HG02798 (cell line): Measurements from ENCODE around the gene CCDC102B.
"Not testable (repeated sequence)": the region's sequence is repeated elsewhere in the genome, so short reads cannot be mapped to it uniquely, and the experiment has no call there.

Experiments used
- ATAC-seq: cut with Tn5 transposase; IDR thresholded peaks from one replicate; pipeline ENCODE4 v1.9.1; 2021; ENCODE audit warnings: mild to moderate bottlenecking; ENCODE audit not compliant: unreplicated experiment, poor library complexity

CCDC102B gene

DNA sequence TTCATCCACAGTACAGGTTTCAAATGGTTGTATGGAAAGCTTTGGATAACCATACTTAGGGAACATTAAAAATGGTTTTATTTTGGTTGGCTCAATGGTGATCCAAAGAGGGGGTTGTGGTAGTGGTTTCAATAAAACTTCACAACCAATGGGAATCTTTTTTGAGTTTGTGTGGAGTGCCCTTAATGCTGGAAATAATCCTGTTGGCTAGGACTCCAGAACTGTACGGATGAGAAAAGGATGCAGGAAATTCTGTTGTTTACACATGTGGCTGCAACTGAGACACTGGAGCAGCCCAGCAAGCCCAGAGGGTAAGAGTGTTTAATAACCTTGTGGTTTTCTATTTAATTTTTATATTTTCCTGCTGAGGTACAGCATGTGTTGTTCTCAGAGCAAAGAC lies at the start of gene CCDC102B:
Gene CCDC102B (plus strand): TSS at position 210 of the 400 bp plus-strand sequence. CDS start 38,684 bp downstream, outside the sequence.
- ATAC-seq: no peak

DNA sequence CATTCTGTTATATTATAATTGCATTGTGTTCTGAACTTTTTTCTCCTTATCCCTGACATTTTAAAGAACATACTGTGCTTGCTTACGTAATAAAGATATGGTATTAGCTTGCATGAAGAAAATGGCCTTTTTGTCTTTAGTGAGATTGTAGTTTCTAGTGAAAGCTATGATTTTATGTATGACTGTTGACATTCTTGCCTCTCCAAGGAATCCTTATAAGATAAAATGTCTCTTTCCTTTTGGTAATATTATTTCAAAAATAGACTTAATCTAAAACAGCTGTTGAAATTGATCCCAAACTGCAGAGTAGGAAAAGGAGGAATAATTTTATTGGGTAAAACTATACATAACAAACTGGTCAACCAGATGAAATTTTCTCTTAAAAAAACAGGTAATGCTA lies 40.8 kb upstream of the CCDC102B start:
- no peak for ATAC-seq

DNA sequence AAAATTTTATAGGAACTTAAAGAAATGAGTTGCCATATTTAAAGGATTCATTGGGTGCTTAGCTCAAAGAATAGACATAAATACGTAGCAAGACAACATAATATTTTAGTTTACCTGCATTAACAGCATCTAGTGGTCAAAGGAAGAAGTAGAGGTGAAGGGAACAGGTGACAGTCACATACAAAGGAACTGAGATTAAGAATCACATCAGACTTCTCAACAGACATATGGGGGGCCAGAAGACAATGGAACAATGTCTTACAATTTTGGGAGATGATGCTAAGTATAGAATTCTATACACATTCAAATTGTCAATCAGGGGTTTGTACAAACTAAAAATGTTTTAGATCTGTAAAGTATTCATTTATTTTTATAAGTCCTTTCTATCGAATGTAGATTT lies 38.6 kb upstream of the CCDC102B start:
- ATAC-seq: no peak

DNA sequence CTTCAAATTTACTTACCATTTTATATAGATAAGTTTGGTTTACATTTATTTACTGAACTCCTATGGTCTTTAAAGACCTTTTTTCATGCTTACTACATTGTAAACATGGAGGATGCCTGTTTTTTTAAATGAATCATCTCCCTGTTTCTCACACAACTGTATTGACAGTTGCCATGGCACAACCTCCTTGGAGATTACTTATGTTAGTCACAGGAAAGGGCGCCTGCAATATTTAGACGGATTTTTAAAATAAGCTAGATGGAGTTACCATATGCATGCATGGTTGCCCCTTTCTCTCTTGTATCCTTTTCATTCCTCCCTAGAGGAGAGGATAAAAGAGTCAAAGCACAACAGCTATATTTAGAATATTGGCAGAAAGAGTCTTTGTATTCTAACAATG lies 34.8 kb upstream of the CCDC102B start:
- ATAC-seq: no peak

DNA sequence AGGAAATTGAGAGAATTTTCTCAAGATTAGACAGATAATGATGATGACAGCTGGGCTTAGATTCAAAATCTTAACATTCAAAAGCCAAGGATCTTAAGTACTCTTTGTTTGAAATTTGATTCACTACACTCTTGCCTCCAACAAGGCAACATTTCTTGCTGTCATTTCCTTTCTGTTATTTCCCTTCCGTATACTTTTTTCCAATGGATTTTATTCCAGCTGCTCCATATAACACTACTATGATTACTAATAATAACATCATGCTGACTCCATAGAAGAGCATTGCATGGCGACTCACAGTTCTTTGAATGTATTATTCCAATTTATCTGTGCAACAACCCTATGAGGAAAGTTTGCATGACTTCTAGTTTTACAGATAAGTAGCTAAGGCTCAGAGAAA lies 33.9 kb upstream of the CCDC102B start:
- ATAC-seq: no peak

DNA sequence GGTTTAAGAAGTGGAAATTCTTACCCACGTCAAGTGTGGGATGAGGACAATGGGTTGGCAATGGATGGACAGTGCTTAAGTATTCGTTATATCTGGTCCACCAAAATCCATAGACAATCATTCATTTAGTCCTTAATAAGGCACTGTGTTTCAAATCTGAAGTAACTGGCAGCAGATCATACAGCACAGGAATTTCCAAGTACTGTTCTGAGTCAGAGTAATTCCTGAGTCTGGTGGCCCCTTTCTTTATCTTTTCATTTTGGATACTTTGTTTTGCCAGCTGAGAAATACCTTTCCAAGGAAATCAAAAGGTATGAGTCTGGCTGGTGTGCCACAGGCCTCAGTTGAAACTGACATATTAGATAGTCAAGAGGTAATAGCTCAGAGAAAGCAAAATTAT lies 31.4 kb upstream of the CCDC102B start:
- ATAC-seq: no peak

DNA sequence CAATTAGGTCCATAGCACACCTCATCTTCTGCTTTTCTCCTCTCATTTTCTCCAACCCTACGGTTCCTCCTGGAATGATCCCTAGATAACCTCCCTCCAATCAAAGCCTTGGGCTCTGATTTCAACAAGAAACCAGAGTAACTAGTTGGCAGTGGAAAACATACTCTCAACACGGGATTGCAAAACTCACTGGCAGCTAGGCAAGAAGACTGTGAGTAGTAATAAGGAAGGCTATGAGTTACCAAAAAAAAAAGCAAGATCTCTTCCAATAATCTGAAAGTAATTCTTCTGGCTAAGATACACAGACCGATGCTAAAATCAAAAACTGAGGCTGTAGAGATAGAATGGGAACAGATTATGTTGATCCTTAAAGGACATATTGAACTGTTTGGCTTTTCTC lies 28.4 kb upstream of the CCDC102B start:
- ATAC-seq: no peak

DNA sequence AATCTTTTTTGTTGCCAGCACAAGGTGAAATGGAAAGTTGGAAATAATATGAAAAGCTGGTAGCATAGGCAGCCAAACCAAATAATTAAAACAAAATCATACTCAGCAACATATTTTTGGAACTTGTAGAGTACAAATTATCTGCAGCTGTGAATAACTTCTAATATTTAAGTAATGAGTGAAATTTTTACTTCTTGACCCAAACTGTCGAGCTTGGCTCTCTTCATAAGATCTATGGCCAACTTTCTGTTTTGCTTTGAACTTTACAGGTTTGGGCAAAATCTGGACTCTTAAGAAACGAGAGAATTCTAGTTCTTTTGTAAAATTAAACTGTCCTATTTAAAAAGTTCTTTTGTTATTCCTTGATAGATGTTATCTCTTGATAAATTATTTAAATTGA lies 25.6 kb upstream of the CCDC102B start:
- no peak for ATAC-seq

DNA sequence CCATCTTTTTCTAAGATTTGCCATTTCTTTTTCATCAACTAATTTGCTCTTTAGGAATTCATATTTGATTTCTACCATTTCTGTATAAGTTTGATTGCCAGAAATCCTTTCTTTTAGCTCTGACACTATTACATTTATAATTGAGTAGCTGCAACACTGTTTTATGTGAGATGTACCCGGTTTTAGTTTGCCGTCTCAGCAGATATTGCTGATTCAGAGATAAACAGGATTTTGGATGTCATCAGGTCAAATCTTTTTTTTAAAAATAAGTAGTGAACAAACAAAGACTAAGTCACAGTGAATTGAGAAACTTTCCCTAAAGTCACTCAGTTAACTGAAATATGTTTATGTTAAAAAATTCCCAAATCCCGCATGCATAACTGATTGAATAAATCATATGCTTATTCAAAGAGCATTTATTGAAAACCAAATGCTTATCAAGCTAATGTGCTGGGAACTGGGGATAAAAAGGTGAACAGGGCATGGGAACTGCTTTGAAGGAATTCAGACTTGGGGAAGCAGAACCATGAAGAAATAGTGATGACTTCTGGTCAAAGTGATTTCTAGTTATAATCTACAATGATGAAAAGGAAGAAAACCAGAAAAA lies 19.5 kb upstream of the CCDC102B start:
- ATAC-seq: no peak

DNA sequence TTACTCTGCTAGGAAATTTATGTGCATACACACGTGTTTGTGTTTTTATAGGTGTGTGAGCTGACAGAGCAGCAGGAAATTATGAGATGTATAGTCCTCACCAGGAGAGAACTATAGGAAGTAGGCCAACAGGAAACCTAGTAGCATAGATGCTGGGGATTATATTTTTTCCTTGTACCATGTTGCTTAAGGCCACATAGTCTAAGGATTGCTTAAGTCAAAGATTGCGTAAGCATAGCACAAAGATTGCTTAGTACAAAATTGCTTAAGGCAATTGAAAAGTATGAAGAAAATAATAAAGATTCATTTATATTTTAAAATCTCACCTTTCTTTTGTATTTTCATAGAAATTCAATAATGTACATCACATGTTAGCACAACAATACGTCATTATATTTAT lies 18.7 kb upstream of the CCDC102B start:
- no peak for ATAC-seq

DNA sequence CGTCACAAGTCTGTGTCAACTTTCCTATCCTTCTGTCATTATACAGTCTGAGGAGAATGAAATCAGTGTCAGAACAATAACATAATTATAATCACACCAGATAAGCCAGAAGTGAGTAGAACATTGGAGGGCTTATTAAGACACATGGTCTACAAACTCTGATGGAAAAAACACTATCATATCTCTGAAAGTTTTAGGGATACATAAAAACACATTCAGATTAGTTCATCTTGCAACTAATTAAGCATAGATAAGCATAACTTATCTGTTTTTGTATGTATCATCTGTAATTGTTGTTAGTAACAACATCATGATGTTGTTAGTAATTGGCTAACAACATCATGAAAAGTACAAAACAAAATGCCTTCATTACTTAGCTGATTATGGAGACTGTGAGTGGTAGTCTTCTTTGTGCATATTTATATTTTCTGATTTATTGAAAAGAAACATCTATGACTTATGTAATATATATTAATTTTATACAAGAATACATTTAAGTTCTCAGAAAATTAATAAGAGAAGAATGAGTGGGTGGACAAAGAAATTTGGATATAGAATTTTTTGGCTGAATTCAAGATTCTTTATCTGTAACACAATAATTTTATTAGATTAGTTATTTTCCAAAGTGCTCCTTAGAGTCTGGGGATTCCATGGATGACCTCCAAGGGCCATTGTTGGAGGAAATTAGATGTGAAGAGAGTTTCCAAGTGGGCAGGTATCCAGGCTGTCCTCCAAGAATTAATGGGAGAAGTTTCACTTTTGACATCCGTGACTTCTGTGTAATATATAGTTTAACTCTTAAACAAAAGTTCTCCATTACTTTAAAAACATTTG lies 16.9 kb upstream of the CCDC102B start:
- ATAC-seq: no peak

DNA sequence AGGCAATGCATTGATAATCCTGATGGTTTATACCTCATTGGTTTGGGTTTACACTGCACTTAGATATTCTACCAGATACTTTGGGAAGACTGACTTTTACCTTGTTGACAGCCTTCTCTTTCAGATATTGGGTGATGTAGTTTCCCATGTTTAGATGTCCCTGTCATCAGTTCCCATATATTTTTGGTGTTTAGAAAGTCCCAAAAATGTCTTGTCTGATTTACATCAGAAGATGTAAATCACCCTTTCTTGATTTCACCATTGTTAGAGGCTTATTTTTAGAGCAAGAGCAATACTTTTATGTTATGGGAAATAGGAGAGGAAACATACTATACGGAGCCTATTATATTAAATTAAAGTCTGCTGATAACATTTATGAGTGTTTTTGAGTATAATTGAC lies 14.4 kb upstream of the CCDC102B start:
- no peak for ATAC-seq

DNA sequence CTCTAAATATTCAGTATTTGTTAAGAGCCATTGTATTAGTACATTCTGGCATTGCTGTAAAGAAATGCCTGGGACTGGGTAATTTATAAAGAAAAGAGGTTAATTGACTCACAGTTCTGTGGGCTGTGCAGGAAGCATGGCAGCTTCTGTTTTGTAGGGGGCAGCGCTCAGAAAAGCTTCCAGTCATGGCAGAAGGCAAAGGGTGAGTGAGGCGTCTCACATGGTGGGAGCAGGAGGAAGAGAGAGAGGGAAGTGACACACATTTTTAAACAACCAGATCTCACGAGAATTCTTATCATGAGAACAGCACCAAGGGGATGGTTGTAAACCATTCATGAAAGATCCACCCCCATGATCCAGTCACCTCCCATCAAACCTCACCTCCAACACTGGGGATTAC lies 13.8 kb upstream of the CCDC102B start:
- no peak for ATAC-seq

DNA sequence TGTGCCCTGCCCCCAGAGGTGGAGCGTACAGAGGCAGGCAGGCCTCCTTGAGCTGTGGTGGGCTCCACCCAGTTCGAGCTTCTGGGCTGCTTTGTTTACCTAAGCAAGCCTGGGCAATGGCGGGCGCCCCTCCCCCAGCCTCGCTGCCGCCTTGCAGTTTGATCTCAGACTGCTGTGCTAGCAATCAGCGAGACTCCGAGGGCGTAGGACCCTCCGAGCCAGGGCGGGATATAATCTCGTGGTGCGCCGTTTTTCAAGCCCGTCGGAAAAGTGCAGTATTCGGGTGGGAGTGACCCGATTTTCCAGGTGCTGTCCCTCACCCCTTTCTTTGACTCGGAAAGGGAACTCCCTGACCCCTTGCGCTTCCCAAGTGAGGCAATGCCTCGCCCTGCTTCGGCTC lies 7.6 kb upstream of the CCDC102B start:
- not testable (repeated sequence) for ATAC-seq

DNA sequence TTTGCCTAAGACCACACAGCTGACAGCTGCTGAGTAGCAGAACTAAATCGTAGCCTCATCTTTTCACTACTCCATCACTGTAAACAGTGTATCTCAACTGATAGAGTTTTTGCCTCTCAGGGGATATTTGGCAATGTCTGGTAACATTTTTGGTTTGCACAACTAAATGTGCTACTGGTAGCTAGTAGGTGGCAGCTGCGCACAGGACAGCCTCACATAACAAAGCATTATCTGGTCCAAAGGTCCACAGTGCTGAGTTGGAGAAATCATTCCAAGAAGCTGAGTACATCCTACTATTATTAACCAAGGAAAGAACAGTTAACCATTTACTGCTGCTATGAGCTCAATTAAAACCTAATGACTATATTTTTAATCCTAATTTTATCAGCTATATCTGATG lies 6.1 kb upstream of the CCDC102B start:
- ATAC-seq: no peak

DNA sequence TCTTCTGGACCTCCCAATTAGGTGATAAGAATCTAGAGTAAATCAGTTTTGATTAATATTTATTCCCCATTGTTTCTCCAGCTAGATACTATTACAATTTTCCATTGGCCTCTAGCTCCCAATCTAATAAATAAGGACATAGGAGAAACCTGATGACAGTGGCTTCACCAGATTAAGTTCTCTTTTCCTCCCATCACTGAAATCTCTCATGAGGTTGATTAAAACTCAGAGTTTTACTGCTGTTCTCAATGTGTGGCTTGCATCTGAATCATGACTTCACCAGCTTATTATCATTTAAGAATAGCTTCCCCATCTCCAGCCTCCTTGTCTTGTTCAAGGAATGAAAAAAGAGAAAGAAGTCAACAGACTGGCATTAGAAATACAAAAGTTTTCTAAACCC lies 3.9 kb upstream of the CCDC102B start:
- ATAC-seq: no peak

DNA sequence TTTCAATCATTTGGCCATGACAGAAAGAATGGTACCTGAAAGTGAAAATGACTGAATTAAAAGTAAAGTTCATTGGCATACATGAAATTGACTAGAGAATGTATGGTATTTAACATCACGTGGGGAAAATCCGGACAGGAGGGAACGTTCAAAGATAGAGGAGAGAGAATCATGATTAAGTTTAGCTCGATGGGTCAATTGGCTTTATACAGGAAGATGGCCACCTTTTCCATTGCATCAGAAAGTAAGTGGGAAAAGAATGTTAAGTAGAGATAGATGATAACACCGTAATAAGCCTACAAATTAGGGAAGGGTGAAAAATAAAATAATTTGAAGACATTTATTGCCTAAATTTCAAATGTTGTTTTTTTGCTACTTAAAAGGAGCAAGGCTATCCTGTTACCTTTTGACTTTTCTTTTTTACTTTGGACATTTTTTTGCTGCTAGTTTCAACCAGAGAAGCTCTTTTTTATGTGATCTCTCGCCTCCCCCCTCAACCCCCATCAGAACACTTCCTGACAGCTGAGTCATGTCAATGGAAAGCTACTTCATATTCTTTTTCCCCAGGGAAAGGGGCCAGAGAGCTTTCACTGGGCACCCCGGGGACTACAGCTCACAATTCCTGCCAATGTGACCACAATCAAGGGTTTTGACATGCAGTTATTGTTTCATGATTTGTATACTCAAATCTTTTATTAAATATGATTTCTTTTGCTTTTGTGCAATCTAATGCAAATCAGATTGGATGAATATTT lies 767 bp upstream of the CCDC102B start:
- no peak for ATAC-seq

DNA sequence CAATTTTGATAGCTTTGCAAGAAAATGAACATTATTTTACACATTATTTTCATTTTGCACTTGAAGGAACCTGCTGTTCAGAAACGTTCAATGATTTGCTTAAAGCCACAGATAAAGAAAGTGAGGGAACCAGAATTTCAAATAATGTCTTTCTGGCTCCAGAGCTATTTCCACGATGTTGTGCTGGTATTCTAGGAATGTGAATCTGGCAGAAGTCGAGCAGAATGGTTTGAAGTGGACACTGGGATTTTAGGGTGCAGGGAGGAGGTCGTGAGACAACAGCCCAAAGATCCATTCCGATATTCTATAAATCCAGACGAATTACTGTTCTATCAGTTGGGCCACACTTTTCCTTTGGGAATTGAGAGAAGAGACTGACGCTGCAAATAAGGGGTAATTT lies 2.2 kb downstream of the CCDC102B start:
- ATAC-seq: no peak

DNA sequence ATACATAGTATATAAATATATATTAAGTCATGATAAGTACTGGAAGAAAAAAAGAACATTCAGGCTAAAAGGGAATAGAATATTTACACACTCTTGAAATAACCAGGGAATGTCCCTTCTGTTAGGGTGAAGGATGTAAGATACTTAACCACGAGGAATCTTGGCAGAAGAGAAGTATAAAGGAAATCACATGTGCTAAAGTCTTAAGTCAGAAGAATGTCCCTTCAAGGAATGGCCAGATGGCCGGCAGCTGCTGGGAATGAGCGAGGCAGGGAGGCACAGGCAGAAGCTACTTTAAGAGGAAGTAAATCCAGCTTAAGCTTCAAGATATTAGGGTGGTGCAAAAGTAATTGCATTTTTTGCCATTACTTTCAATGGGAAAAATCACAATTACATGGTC lies 5.5 kb downstream of the CCDC102B start:
- no peak for ATAC-seq

DNA sequence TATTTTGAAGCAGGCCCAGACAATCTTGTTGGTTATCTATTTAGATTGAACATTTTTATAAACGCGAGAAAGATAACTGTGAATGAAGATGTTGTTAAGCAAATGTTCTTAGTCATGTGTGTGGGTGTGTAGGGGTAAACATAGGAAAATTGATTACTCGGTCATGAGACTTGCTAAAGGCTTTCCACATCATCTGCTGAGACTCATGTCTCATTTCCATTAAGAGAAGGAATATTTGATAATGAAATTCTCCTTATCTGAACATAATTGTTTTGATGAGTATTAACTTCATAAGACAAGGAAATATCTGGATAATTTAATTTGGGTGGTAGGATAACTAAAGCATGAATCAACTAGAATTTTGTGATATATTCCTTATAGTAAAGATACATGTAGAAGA lies 19.7 kb downstream of the CCDC102B start:
- ATAC-seq: no peak

DNA sequence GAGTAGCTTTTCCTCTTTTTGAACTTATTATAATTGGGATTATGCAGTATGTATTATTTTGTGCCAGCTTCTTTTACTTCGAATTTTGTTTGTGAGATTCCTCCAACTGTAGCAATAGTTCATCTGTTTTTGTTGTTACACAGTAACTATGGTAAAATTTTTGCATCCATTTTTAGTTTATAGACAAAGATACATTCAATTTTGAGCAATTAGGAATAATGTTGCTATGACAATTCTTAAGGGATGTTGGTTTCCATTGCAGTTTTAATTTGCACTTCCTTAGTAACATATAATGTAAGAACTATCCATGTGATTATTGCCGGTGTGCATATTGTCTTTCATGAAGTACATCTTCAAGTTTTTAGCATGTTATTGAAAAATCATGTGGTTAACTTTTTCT lies 20.7 kb downstream of the CCDC102B start:
- no peak for ATAC-seq
